ENCODE measurements around the gene C12orf57. TPM values are rescaled to one million over a fixed set of nuclear protein-coding genes. Genes with fewer than 3 reads are reported as not detected.
A peak's percentile ranks its signal among the peaks of the same experiment; 100 is the strongest.

C12orf57 gene
- total and polyA plus RNA-seq, 2 of the 13 experiments (the other 11 are each of a cell fraction or from before 2014, with no cell fraction given): 84.0 to 287 TPM

DNA sequence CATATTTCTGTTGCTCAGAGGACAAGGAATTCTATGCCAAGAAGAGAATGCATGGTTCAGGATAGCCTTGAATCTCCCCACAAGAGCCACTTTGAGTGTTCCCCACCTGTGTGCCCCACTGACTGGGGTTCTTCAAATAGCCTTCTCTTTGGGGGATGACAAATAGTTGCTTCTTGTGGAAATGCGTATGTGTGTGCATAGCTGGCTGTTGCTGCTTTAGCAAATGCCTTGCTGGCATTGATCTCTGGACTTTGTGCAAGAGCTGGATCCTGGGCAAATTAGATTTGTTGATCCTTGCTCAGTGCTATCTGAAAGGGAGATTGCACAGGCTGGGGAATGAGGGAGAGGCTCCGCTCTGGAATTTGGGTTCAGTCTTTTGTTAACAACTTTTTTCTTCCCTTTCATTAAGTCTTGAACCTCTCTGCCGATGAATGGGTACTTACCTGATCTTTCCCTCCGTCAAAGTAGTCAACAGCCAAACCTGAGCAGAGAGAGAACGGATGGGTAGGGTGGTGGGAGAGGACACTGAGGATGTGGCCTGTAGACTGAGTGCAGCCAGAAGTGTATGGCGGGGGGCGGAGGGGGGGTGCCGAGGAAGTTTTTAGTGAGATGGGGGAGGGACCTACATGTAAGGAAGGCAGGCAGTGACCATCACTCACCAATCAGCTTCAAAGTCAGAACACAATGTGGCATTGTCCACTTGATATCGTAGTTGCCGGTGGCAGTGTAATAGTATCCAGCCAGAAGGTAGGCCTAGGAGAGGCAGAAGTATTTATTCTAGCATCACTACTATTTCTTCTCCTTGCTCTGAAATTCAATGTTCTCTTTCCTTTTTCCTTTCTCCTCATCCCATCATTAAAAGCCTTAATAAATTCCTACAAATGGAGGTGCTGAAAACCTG, 37.6 kb downstream of the C12orf57 start (continued):
- TF ChIP-seq HES4 (CRISPR knock-in tag; IDR thresholded peaks at IDR 0.05; ENCODE audit: borderline replicate concordance) (no peak), ZNF263 (CRISPR knock-in tag; IDR thresholded peaks at IDR 0.05) (0 out of 2 replicates have a peak, but pooled peaks have one; percentile 8), KDM5A (IDR thresholded peaks at IDR 0.05; ENCODE audit: borderline replicate concordance, low read length) (no peak), CENPX (CRISPR knock-in tag; IDR thresholded peaks at IDR 0.05) (no peak), RBM39 (IDR thresholded peaks at IDR 0.05; ENCODE audit: low read depth, low read length, poor library complexity, severe bottlenecking) (no peak), ZNF724P (CRISPR knock-in tag; IDR thresholded peaks at IDR 0.05; ENCODE audit: borderline replicate concordance) (no peak), ZNF589 (CRISPR knock-in tag; conservative IDR thresholded peaks at IDR 0.05) (no peak), NR1H2 (CRISPR knock-in tag; IDR thresholded peaks at IDR 0.05; ENCODE audit: borderline replicate concordance, low read depth) (no peak), TBX3 (IDR thresholded peaks at IDR 0.05; ENCODE audit: borderline replicate concordance) (0 out of 2 replicates have a peak, but pooled peaks have one; percentile 8), ZNF564 (CRISPR knock-in tag; IDR thresholded peaks at IDR 0.05) (no peak), ISX (CRISPR knock-in tag; conservative IDR thresholded peaks at IDR 0.05) (no peak), ZNF572 (CRISPR knock-in tag; IDR thresholded peaks at IDR 0.05) (no peak), ZNF567 (CRISPR knock-in tag; IDR thresholded peaks at IDR 0.05; ENCODE audit: borderline replicate concordance) (no peak), SMAD1 (CRISPR knock-in tag; IDR thresholded peaks at IDR 0.05; ENCODE audit: borderline replicate concordance, low read depth) (no peak), ZNF660 (CRISPR knock-in tag; IDR thresholded peaks at IDR 0.05; ENCODE audit: borderline replicate concordance, low read depth) (no peak), HNF4G (IDR thresholded peaks at IDR 0.05; ENCODE audit: borderline replicate concordance, low read depth, low read length) (peak; percentile 94), HNF4G (CRISPR knock-in tag; IDR thresholded peaks at IDR 0.05; ENCODE audit: borderline replicate concordance, low read depth) (peak; percentile 85; the same call in 1 of the 2 replicates), ZFX (CRISPR knock-in tag; IDR thresholded peaks at IDR 0.05; ENCODE audit: low read depth) (peak; percentile 45), ZNF878 (CRISPR knock-in tag; IDR thresholded peaks at IDR 0.05) (no peak), NCOR1 (IDR thresholded peaks at IDR 0.05; ENCODE audit: borderline replicate concordance, low read length) (peak; percentile 95), PHF21A (CRISPR knock-in tag; IDR thresholded peaks at IDR 0.05) (peak; percentile 95)
- TF ChIP-seq, protein P1, sequence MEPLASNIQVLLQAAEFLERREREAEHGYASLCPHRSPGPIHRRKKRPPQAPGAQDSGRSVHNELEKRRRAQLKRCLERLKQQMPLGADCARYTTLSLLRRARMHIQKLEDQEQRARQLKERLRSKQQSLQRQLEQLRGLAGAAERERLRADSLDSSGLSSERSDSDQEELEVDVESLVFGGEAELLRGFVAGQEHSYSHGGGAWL (CRISPR knock-in tag; IDR thresholded peaks at IDR 0.05): no peak
- TF ChIP-seq, protein P2, sequence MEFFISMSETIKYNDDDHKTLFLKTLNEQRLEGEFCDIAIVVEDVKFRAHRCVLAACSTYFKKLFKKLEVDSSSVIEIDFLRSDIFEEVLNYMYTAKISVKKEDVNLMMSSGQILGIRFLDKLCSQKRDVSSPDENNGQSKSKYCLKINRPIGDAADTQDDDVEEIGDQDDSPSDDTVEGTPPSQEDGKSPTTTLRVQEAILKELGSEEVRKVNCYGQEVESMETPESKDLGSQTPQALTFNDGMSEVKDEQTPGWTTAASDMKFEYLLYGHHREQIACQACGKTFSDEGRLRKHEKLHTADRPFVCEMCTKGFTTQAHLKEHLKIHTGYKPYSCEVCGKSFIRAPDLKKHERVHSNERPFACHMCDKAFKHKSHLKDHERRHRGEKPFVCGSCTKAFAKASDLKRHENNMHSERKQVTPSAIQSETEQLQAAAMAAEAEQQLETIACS (CRISPR knock-in tag; IDR thresholded peaks at IDR 0.05): no peak
- TF ChIP-seq, protein P3, sequence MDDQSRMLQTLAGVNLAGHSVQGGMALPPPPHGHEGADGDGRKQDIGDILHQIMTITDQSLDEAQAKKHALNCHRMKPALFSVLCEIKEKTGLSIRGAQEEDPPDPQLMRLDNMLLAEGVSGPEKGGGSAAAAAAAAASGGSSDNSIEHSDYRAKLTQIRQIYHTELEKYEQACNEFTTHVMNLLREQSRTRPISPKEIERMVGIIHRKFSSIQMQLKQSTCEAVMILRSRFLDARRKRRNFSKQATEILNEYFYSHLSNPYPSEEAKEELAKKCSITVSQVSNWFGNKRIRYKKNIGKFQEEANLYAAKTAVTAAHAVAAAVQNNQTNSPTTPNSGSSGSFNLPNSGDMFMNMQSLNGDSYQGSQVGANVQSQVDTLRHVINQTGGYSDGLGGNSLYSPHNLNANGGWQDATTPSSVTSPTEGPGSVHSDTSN (CRISPR knock-in tag; IDR thresholded peaks at IDR 0.05; ENCODE audit: borderline replicate concordance): no peak
- TF ChIP-seq, protein P4, sequence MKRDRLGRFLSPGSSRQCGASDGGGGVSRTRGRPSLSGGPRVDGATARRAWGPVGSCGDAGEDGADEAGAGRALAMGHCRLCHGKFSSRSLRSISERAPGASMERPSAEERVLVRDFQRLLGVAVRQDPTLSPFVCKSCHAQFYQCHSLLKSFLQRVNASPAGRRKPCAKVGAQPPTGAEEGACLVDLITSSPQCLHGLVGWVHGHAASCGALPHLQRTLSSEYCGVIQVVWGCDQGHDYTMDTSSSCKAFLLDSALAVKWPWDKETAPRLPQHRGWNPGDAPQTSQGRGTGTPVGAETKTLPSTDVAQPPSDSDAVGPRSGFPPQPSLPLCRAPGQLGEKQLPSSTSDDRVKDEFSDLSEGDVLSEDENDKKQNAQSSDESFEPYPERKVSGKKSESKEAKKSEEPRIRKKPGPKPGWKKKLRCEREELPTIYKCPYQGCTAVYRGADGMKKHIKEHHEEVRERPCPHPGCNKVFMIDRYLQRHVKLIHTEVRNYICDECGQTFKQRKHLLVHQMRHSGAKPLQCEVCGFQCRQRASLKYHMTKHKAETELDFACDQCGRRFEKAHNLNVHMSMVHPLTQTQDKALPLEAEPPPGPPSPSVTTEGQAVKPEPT (CRISPR knock-in tag; IDR thresholded peaks at IDR 0.05; ENCODE audit: low read depth): no peak
